Mesenchymal stem cell (in vitro differentiated cells and primary cell): Measurements from ENCODE around the gene RAE1.

Source experiments
- DNase-seq: peaks from one replicate; pipeline ENCODE4 v3.0.0-alpha.2; 2013
- H2AFZ ChIP-seq: one replicate; pipeline ENCODE4 v1.6.1; 2013; ENCODE audit warnings: low read depth, mild to moderate bottlenecking, control low read depth, inconsistent platforms, low read length, moderate library complexity
- H2AK5ac ChIP-seq: 2 replicates; pipeline ENCODE4 v1.6.1; 2013; ENCODE audit warnings: low read length, moderate library complexity, mild to moderate bottlenecking, inconsistent platforms; ENCODE audit not compliant: severe bottlenecking
- H2BK120ac ChIP-seq: one replicate; pipeline ENCODE4 v1.6.1; 2013; ENCODE audit warnings: low read depth, mild to moderate bottlenecking, inconsistent platforms, low read length, moderate library complexity
- H2BK12ac ChIP-seq, 2 experiments: one replicate each; pipeline ENCODE4 v1.6.1; 2013; ENCODE audit warnings: inconsistent platforms in 2 of 2, low read length in 2 of 2, mild to moderate bottlenecking in 2 of 2, moderate library complexity in 2 of 2, control low read depth in 1 of 2
- H2BK15ac ChIP-seq: one replicate; pipeline ENCODE4 v1.6.1; 2013; ENCODE audit warnings: mild to moderate bottlenecking, low read depth, inconsistent platforms; ENCODE audit not compliant: poor library complexity, severe bottlenecking
- H2BK5ac ChIP-seq: 2 replicates; pipeline ENCODE4 v1.6.1; 2013; ENCODE audit warnings: low read depth, mild to moderate bottlenecking, low read length, control low read depth, inconsistent platforms; ENCODE audit not compliant: poor library complexity, severe bottlenecking
- H3K14ac ChIP-seq, 2 experiments: one replicate each; pipeline ENCODE4 v1.6.1; 2013; ENCODE audit warnings: inconsistent platforms in 2 of 2, low read length in 2 of 2, control low read depth in 1 of 2, mild to moderate bottlenecking in 1 of 2, moderate library complexity in 1 of 2
- H3K18ac ChIP-seq, 2 experiments: one replicate each; pipeline ENCODE4 v1.6.1; 2013; ENCODE audit warnings: inconsistent platforms in 2 of 2, low read length in 2 of 2, control low read depth in 1 of 2, low read depth in 1 of 2, mild to moderate bottlenecking in 1 of 2
- H3K23ac ChIP-seq, 2 experiments: one replicate each; pipeline ENCODE4 v1.6.1; 2013; ENCODE audit warnings: inconsistent platforms in 2 of 2, low read length in 2 of 2, mild to moderate bottlenecking in 2 of 2, moderate library complexity in 2 of 2, control low read depth in 1 of 2
- H3K27ac ChIP-seq: 2 replicates; pipeline ENCODE4 v1.5.1; 2013; ENCODE audit warnings: mild to moderate bottlenecking, moderate library complexity, low read length, control low read depth, inconsistent platforms; ENCODE audit not compliant: poor library complexity, severe bottlenecking
- H3K27me3 ChIP-seq, 2 experiments: 2 replicates each; pipeline versions ENCODE4 v1.6.1 to v1.7.0; 2013; ENCODE audit warnings: low read length in 2 of 2, mild to moderate bottlenecking in 2 of 2, moderate library complexity in 2 of 2, control low read depth in 1 of 2, inconsistent platforms in 1 of 2; ENCODE audit not compliant: control insufficient read depth in 1 of 2, insufficient read depth in 1 of 2
- H3K36me3 ChIP-seq, 2 experiments: 2 replicates each; pipeline versions ENCODE4 v1.6.1 to v1.7.0; 2013; ENCODE audit warnings: low read length in 2 of 2, control low read depth in 1 of 2, inconsistent platforms in 1 of 2, low read depth in 1 of 2, mild to moderate bottlenecking in 1 of 2; ENCODE audit not compliant: insufficient read depth in 2 of 2, control insufficient read depth in 1 of 2
- H3K4ac ChIP-seq, 2 experiments: one replicate each; pipeline ENCODE4 v1.6.1; 2013; ENCODE audit warnings: inconsistent platforms in 2 of 2, low read length in 2 of 2, mild to moderate bottlenecking in 2 of 2, moderate library complexity in 2 of 2, control low read depth in 1 of 2, low read depth in 1 of 2
- H3K4me1 ChIP-seq: 2 replicates; pipeline ENCODE4 v1.6.1; 2013; ENCODE audit warnings: low read depth, low read length, control low read depth; ENCODE audit not compliant: control insufficient read depth, insufficient read depth
- H3K4me2 ChIP-seq: 2 replicates; pipeline ENCODE4 v1.6.1; 2013; ENCODE audit warnings: low read length, mild to moderate bottlenecking, inconsistent platforms; ENCODE audit not compliant: poor library complexity, severe bottlenecking
- H3K4me3 ChIP-seq, 2 experiments: 2 replicates each; pipeline versions ENCODE4 v1.5.1 to v1.7.0; 2013; ENCODE audit warnings: low read length in 2 of 2, mild to moderate bottlenecking in 2 of 2, control low read depth in 1 of 2, low read depth in 1 of 2; ENCODE audit not compliant: insufficient read depth in 1 of 2
- H3K79me1 ChIP-seq: replicated peaks from 2 replicates; pipeline ENCODE4 v1.6.1; 2013; ENCODE audit warnings: mild to moderate bottlenecking, control low read depth, low read length, inconsistent platforms; ENCODE audit not compliant: poor library complexity, severe bottlenecking
- H3K9ac ChIP-seq: 2 replicates; pipeline ENCODE4 v1.7.0; 2013; ENCODE audit warnings: mild to moderate bottlenecking, low read length, moderate library complexity
- H3K9me3 ChIP-seq: 2 replicates; pipeline ENCODE4 v1.7.0; 2013; ENCODE audit warnings: mild to moderate bottlenecking, low read length; ENCODE audit not compliant: control insufficient read depth
- H4K8ac ChIP-seq: one replicate; pipeline ENCODE4 v1.6.1; 2013; ENCODE audit warnings: inconsistent platforms, mild to moderate bottlenecking, low read length, moderate library complexity
- H4K91ac ChIP-seq: one replicate; pipeline ENCODE4 v1.6.1; 2013; ENCODE audit warnings: mild to moderate bottlenecking, low read length, inconsistent platforms
- WGBS: methylation state at CpG from one replicate; pipeline ENCODE4 v1.1.7; 2013; ENCODE audit warnings: mixed read lengths; 5-methylcytosine and 5-hydroxymethylcytosine counted together

RAE1 gene

DNA sequence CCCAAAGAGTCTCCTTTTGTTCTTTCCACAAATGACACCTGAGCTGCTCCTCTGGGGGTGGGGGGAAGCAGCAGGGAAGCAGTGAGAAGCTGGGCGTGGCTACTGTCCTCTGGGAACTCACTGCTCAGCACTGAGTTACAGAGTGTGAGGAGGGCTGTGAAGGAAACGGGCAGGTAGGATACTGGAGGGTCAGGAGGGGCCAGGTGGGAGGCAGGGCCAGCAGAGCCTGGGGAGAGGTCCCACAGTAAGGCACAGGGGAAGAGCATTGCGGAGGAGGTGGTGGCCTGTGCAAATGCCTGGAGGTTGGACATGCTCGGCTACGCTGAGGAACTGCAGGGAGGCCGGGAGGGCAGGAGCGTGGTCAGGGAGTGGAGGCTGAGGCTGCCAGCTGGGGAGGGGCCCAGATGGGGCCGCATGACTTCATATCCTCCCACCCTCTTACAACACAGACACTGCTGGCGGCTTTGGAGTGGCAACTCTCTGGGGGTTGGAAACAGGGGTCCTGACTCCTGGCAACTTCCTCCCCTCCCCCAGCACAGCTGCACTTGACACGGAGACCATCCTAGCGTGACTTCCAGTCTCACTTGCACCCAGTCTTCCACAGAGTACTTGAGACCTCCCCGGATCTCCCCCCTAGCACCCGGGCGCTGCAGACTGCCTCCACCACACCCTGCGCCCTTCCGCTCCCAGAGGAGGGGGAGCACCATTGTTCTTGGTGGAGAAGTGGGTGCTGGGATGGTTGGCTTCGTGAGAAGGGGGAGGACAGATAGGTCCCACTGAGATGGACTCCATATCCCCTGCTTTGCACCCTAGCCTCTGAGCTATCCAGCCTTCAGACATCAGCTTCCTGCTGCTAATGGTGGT, 74.3 kb downstream of the RAE1 start:
- Histone ChIP-seq H2BK12ac (no peak overlapping the region), H3K36me3 (no peaks in the 10 kb centered on the region), H3K4me3 (peak overlapping the region in 1 of 2 experiments; percentile 23), H3K79me1 (no peaks in the 10 kb centered on the region), H2BK120ac (no peak overlapping the region), H4K91ac (no peak overlapping the region), H3K18ac (peak overlapping the region in 1 of 2 experiments; percentile 4), H3K4ac (no peak overlapping the region), H3K9ac (no peak overlapping the region), H3K27ac (no peak overlapping the region), H3K9me3 (no peaks in the 10 kb centered on the region), H3K4me1 (peaks cover 16% of the 10 kb centered on the region), H2BK5ac (no peak overlapping the region), H3K27me3 (peaks cover 7 to 48% of the 10 kb centered on the region in 2 experiments), H2AK5ac (no peak overlapping the region), H4K8ac (no peak overlapping the region), H3K4me2 (no peak overlapping the region), H2AFZ (no peak overlapping the region), H3K14ac (no peak overlapping the region), H2BK15ac (no peak overlapping the region), H3K23ac (no peak overlapping the region)
- WGBS, result 60% methylated on average over 15 of the region's 17 CpGs
- DNase-seq, result no peak

DNA sequence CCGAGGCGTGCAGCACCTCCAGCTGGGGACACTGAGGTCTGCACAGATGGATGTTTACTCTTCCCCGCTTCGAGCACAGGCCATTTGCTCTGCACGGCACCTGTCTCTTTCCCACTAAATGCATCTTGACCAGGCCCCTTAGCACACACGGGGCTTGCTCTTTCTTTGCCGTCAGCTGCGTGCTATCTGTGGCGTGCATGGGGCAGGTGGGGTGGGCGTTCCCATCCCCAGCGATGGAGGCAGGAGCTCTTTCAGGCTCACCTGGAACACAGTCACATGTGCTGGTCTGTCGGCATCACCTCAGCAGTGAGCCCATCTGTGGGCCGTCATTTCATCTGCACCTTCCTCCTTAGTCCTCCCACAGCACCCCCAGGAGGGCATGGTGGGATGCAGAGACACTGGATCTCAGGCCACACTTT, 75.2 kb downstream of the RAE1 start:
- Histone ChIP-seq H3K79me1 (no peaks in the 10 kb centered on the region), H4K91ac (no peak overlapping the region), H3K14ac (no peak overlapping the region), H2BK12ac (no peak overlapping the region), H3K9ac (no peak overlapping the region), H3K18ac (no peak overlapping the region), H2BK15ac (no peak overlapping the region), H3K4me1 (peaks cover 16% of the 10 kb centered on the region), H2BK5ac (no peak overlapping the region), H4K8ac (no peak overlapping the region), H3K9me3 (no peaks in the 10 kb centered on the region), H3K4ac (no peak overlapping the region), H3K4me3 (no peak overlapping the region), H2BK120ac (no peak overlapping the region), H2AK5ac (no peak overlapping the region), H3K27me3 (peaks cover 2 to 39% of the 10 kb centered on the region in 2 experiments), H3K4me2 (no peak overlapping the region), H3K27ac (no peak overlapping the region), H3K36me3 (no peaks in the 10 kb centered on the region), H2AFZ (no peak overlapping the region), H3K23ac (no peak overlapping the region)
- no peak for DNase-seq
- WGBS, result 78% methylated on average over 13 of the region's 13 CpGs

DNA sequence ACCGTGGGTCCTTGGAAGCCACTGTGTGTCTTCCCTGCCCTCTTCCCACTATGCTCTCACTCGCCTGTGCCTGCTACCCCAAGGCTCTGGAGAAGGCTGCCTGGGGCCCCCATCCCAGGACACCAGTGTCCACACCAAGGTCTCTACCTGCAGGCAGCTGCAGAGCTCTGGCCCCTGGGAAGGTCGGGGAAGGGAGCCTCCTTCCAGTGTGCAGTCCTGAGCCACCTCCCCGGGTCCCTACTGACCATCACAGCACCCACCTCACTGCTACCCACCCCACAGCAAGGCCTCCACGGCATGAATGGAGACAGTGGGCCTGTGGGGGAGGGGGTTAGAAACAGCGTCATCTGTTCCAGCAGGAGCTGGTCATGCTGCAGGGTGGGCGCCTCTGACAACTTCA, 75.8 kb downstream of the RAE1 start:
- H3K18ac ChIP-seq, result no peak overlapping the region
- WGBS, result 84% methylated on average over 6 of the region's 7 CpGs
- H3K14ac ChIP-seq, result no peak overlapping the region
- no peaks in the 10 kb centered on the region for H3K36me3 ChIP-seq
- H2BK12ac ChIP-seq, result no peak overlapping the region
- no peak overlapping the region for H3K4ac ChIP-seq
- H2BK15ac ChIP-seq, result no peak overlapping the region
- no peak overlapping the region for H2AFZ ChIP-seq
- no peak overlapping the region for H3K4me3 ChIP-seq
- H2AK5ac ChIP-seq, result no peak overlapping the region
- H4K8ac ChIP-seq, result no peak overlapping the region
- H3K4me2 ChIP-seq, result no peak overlapping the region
- H3K27ac ChIP-seq, result no peak overlapping the region
- peaks cover 16% of the 10 kb centered on the region for H3K4me1 ChIP-seq
- no peak overlapping the region for H3K9ac ChIP-seq
- H2BK5ac ChIP-seq, result no peak overlapping the region
- no peaks in the 10 kb centered on the region for H3K9me3 ChIP-seq
- H3K79me1 ChIP-seq, result no peaks in the 10 kb centered on the region
- no peak for DNase-seq
- H3K27me3 ChIP-seq, result peaks cover 0 to 34% of the 10 kb centered on the region in 2 experiments
- H4K91ac ChIP-seq, result no peak overlapping the region
- no peak overlapping the region for H2BK120ac ChIP-seq
- no peak overlapping the region for H3K23ac ChIP-seq

DNA sequence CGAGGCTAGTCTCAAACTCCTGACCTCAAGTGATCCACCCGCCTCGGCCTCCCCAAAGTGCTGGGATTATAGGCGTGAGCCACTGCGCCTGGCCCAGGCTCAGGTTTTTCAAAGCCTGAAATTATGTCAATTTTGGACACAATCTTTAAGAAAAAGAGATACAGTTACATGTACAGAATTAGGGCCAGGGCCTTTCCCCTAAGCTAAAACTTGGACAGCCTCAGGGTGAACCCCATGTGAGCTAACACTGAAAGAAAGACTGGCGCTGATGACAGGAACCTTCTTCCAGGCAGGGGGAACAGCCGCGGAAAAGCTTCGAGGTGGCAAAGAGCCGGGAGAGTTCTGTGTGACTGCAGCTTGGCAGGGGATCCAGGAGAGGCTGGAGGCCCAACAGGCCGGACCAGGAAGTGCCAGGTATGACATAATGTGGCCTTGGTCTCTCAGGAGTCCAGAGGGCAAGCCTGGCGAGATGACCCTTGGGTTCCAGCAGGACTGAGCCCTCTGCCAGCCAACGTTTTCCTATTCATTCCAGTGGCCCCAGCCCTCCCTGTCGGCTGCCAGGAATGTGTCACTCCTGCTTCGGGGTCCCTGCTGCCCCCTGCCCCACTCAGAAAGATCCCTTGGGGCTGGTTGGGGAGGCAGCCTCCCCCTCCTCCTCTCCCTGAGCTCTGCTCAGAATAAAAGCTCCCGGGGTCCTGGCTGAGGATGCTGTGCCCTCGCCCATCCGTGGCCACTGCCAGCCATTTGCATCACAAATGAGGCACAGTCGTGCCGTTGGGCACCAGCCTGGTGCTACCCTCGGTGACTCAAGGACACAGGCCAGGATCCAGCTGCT, 77.5 kb downstream of the RAE1 start:
- H3K4me2 ChIP-seq, result no peak overlapping the region
- peaks cover 0 to 19% of the 10 kb centered on the region in 2 experiments for H3K27me3 ChIP-seq
- no peak overlapping the region for H3K4ac ChIP-seq
- H2BK120ac ChIP-seq, result no peak overlapping the region
- no peak for DNase-seq
- no peak overlapping the region for H2AK5ac ChIP-seq
- no peak overlapping the region for H3K9ac ChIP-seq
- H3K27ac ChIP-seq, result no peak overlapping the region
- H2AFZ ChIP-seq, result no peak overlapping the region
- H3K23ac ChIP-seq, result no peak overlapping the region
- peaks cover 18% of the 10 kb centered on the region for H3K4me1 ChIP-seq
- no peak overlapping the region for H2BK15ac ChIP-seq
- WGBS, result 81% methylated on average over 21 of the region's 21 CpGs
- no peaks in the 10 kb centered on the region for H3K36me3 ChIP-seq
- H3K18ac ChIP-seq, result no peak overlapping the region
- no peak overlapping the region for H4K91ac ChIP-seq
- no peak overlapping the region for H3K14ac ChIP-seq
- no peak overlapping the region for H3K4me3 ChIP-seq
- no peak overlapping the region for H4K8ac ChIP-seq
- H3K9me3 ChIP-seq, result no peaks in the 10 kb centered on the region
- H2BK12ac ChIP-seq, result no peak overlapping the region
- H2BK5ac ChIP-seq, result no peak overlapping the region
- no peaks in the 10 kb centered on the region for H3K79me1 ChIP-seq
